ENCODE data around the gene GTF2E1.

DNA sequence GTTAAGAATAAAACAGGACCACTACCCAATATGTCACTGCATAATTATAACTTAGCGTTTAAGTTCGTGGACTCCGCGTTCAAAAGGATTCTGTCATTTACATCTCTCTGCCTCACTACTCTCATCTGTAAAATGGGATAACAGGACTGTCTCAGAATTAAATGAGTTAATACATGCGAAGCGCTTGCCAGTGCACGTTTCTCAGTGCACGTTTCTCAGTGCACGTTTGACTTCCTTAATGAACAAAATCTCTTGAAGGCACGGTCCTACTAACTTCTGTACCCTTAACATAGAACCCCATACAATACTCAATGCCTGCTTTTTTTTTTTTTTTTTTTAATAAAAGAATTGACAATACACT lies 727 bp upstream of the GTF2E1 start:
- TF ChIP-seq GATA2 (IDR thresholded peaks at IDR 0.05; ENCODE audit: low read depth, low read length) (no peak), GATA3 (IDR thresholded peaks at IDR 0.05; ENCODE audit: low read depth, low read length) (no peak)

Data from SH-SY5Y (cell line).